ENCODE results near the gene SMAD4. TPM values are rescaled to one million over a fixed set of nuclear protein-coding genes. Genes with fewer than 3 reads are reported as not detected.

Gene SMAD4
- 54.5 and 62.8 TPM in 2 replicates for total RNA-seq

GRCh38 chr18:51029694-51030536 is at the start of gene SMAD4:
TSS of gene SMAD4 (plus strand) at chr18:51030213. CDS start at chr18:51047047, 16,834 bp downstream.

Other genes starting within 250 kb of the SMAD4 start
- not detected in 2 replicates for gene MRO, start 210.2 kb upstream of the SMAD4 start, total RNA-seq
- gene ME2, start 151.1 kb upstream of the SMAD4 start, total RNA-seq: 51.6 and 53.7 TPM in 2 replicates
- gene ELAC1, start 62.2 kb upstream of the SMAD4 start, total RNA-seq: 3.6 and 5.1 TPM in 2 replicates
- 40.2 and 40.8 TPM in 2 replicates for gene MEX3C, start 167.5 kb downstream of the SMAD4 start, total RNA-seq

Measured in endothelial cell of coronary artery (primary cell).